Neural progenitor cell (in vitro differentiated cells): ENCODE results near the gene SHLD1.

Experiments
- EZH2 ChIP-seq: fragments of 200-600 bp; sonication (generic); IDR thresholded peaks from 2 replicates; pipeline ENCODE4 v1.6.1; 2017; ENCODE audit warnings: antibody characterized with exemption, mild to moderate bottlenecking, moderate library complexity
- TF ChIP-seq, protein P1 (sequence below): fragments of 200-600 bp; sonication (generic); IDR thresholded peaks from 2 replicates; pipeline ENCODE4 v1.5.1; 2017; ENCODE audit warnings: antibody characterized with exemption, mild to moderate bottlenecking

DNA sequence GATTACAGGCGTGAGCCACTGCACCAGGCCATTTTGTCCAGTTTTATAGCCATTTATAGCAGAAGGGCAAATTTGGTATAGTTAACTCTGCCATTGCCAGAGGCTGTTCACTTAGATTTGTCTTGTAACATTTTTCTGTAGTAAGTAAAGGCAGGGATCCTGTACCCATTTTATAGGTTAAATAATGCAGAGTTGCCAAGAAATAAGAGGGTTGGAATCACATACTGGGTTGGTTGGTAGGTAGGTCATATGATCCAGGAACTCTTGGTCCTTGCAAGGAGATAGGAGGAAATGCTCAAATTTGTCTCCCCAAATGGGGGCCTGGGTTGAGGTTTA is 68.1 kb downstream of the SHLD1 start:
- no peak for TF ChIP-seq EZH2
- TF ChIP-seq, protein P1, sequence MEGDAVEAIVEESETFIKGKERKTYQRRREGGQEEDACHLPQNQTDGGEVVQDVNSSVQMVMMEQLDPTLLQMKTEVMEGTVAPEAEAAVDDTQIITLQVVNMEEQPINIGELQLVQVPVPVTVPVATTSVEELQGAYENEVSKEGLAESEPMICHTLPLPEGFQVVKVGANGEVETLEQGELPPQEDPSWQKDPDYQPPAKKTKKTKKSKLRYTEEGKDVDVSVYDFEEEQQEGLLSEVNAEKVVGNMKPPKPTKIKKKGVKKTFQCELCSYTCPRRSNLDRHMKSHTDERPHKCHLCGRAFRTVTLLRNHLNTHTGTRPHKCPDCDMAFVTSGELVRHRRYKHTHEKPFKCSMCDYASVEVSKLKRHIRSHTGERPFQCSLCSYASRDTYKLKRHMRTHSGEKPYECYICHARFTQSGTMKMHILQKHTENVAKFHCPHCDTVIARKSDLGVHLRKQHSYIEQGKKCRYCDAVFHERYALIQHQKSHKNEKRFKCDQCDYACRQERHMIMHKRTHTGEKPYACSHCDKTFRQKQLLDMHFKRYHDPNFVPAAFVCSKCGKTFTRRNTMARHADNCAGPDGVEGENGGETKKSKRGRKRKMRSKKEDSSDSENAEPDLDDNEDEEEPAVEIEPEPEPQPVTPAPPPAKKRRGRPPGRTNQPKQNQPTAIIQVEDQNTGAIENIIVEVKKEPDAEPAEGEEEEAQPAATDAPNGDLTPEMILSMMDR: no peak
